Activated CD4-positive, alpha-beta T cell treated with anti-CD3 and anti-CD28 coated beads, Interleukin-2, amount 10 ng/mL, durations not matched to agents 7 days and 5 days (primary cell): ENCODE measurements around the gene MFAP5. TPM values are rescaled to one million over a fixed set of nuclear protein-coding genes. Genes with fewer than 3 reads are reported as not detected.
"Not testable (repeated sequence)": the region's sequence is repeated elsewhere in the genome, so short reads cannot be mapped to it uniquely, and the experiment has no call there.

Experiments used
- CTCF ChIA-PET: fragments of 350-600 bp; sonication (Branson Sonifier 250); formaldehyde crosslinking; loops from one replicate; lab custom pipeline; 2021; ENCODE audit warnings: antibody characterized with exemption; lab: Charles Lee
- POLR2A ChIA-PET: fragments of 350-600 bp; sonication (Branson Sonifier 250); formaldehyde crosslinking; loops from one replicate; lab custom pipeline; 2021; ENCODE audit warnings: antibody characterized with exemption; lab: Charles Lee
- DNase-seq: peaks from one replicate; pipeline ENCODE4 v3.0.0-alpha.2; 2020
- H3K27ac Mint-ChIP-seq: one replicate; pipeline ENCODE4 v1.8.0; 2021; ENCODE audit warnings: mild to moderate bottlenecking, moderate library complexity, mixed read lengths
- H3K27me3 Mint-ChIP-seq: one replicate; pipeline ENCODE4 v1.8.0; 2021; ENCODE audit warnings: mixed read lengths
- H3K36me3 Mint-ChIP-seq: one replicate; pipeline ENCODE4 v1.8.0; 2021; ENCODE audit warnings: low read depth, mixed read lengths
- H3K4me1 Mint-ChIP-seq: one replicate; pipeline ENCODE4 v1.8.0; 2021; ENCODE audit warnings: mixed read lengths
- H3K4me3 Mint-ChIP-seq: one replicate; pipeline ENCODE4 v1.8.0; 2021; ENCODE audit warnings: mild to moderate bottlenecking, moderate library complexity, mixed read lengths
- H3K9me3 Mint-ChIP-seq: one replicate; pipeline ENCODE4 v1.8.0; 2021; ENCODE audit warnings: mixed read lengths
- total RNA-seq, 2 experiments: library from RNA; stranded (reverse); gene quantifications; one replicate each; pipeline ENCODE4 v1.2.3, GENCODE V29; 2021

MFAP5 gene
- total RNA-seq, 2 experiments from 2014 or later: not detected

DNA sequence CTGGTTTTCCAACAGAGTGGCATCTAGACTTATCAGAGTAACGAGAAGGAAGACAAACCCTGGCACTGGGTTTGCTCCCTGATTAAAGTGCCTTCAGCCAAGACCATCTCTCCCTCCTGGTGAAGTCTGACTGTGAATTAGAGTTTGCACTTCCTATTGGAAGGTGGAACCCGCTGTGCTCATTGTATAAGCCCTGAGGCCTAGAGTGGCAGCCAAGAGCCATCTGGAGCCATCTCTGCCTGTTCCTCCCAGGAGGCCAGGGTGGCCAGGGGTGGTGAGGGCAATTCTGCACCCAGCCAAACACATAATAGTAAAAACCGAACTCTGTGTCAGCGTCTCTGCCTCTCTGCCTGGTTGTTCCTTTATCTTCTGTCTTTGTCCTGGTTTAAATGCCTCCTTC is 25.0 kb downstream of the MFAP5 start:
- no peak for DNase-seq
- no peak overlapping the region for H3K27ac Mint-ChIP-seq
- H3K36me3 Mint-ChIP-seq: no peaks in the 10 kb centered on the region
- ChIA-PET CTCF (interaction anchor here (0.9 kb wide), 1 partner anchor 18 kb away, joined by 4 read pairs; no protein-coding TSS in a partner anchor), POLR2A (no interaction called here)
- H3K9me3 Mint-ChIP-seq: no peaks in the 10 kb centered on the region
- H3K4me1 Mint-ChIP-seq: peaks cover 1% of the 10 kb centered on the region
- peaks cover 33% of the 10 kb centered on the region for H3K27me3 Mint-ChIP-seq
- no peak overlapping the region for H3K4me3 Mint-ChIP-seq

DNA sequence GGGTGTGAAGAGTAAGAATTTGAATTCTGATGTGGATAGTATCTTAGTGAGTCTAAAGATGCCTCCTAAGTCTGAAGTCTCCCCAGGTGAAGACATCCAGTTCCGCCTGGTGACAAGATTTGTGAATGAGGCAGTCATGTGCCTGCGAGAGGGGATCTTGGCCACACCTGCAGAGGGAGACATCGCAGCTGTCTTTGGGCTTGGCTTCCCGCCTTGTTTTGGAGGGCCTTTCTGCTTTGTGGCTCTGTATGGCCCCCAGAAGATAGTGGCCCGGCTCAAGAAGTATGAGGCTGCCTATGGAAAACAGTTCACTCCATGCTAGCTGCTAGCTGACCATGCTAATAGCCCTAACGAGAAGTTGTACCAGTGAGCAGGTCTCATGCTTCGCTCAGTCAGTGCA is 25.4 kb downstream of the MFAP5 start:
- Mint-ChIP-seq H3K27me3 (peaks cover 33% of the 10 kb centered on the region), H3K4me3 (no peak overlapping the region), H3K27ac (no peak overlapping the region), H3K36me3 (no peaks in the 10 kb centered on the region), H3K9me3 (no peaks in the 10 kb centered on the region), H3K4me1 (no peaks in the 10 kb centered on the region)
- ChIA-PET POLR2A (no interaction called here), CTCF (no interaction called here)
- DNase-seq: no peak

- peaks cover 33% of the 10 kb centered on the region for H3K27me3 Mint-ChIP-seq
- H3K4me3 Mint-ChIP-seq: no peak overlapping the region
- CTCF ChIA-PET: no interaction called here
- H3K36me3 Mint-ChIP-seq: no peaks in the 10 kb centered on the region
- no peaks in the 10 kb centered on the region for H3K9me3 Mint-ChIP-seq
- DNase-seq: no peak
- no peak overlapping the region for H3K27ac Mint-ChIP-seq
- H3K4me1 Mint-ChIP-seq: no peaks in the 10 kb centered on the region
- POLR2A ChIA-PET: no interaction called here
Measured at GRCh38 chr12:8636581-8636980, 26.0 kb downstream of the MFAP5 start.

GRCh38 chr12:8636007-8636346 is 26.6 kb downstream of the MFAP5 start:
- POLR2A ChIA-PET, H3K4me1 Mint-ChIP-seq, DNase-seq, H3K36me3 Mint-ChIP-seq, H3K4me3 Mint-ChIP-seq, H3K9me3 Mint-ChIP-seq, H3K27ac Mint-ChIP-seq: not testable (repeated sequence)
- CTCF ChIA-PET: interaction anchor here (0.5 kb wide), 1 partner anchor 1212 kb away, joined by 3 read pairs; no protein-coding TSS in a partner anchor
- peaks cover 39% of the 10 kb centered on the region for H3K27me3 Mint-ChIP-seq

GRCh38 chr12:8635342-8636006 is 27.2 kb downstream of the MFAP5 start:
- H3K27ac Mint-ChIP-seq, H3K9me3 Mint-ChIP-seq, H3K4me3 Mint-ChIP-seq, H3K4me1 Mint-ChIP-seq, DNase-seq, POLR2A ChIA-PET, H3K36me3 Mint-ChIP-seq: not testable (repeated sequence)
- CTCF ChIA-PET: interaction anchor here (0.5 kb wide), 1 partner anchor 1211 kb away, joined by 3 read pairs; no protein-coding TSS in a partner anchor
- H3K27me3 Mint-ChIP-seq: peaks cover 44% of the 10 kb centered on the region

DNA sequence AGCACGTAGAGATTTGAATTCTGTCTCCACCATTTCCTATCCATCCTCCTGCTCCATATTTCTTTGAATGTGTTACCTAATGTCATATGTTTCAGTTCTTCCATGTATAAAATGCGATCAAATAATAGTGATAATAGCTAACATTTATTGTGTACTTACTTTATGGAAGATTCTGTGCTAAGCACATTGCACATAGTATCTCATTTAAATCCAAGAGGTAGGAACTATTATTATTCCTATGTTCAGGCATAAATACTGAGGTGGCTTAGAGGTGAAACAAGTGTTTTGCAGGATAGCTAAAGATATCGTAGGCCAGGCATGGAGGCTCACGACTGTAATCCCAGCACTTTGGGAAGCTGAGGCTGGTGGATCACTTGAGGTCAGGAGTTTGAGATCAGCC is 32.5 kb downstream of the MFAP5 start:
- Mint-ChIP-seq H3K36me3 (no peaks in the 10 kb centered on the region), H3K4me1 (no peaks in the 10 kb centered on the region), H3K27ac (no peak overlapping the region), H3K4me3 (no peak overlapping the region), H3K27me3 (peaks cover 32% of the 10 kb centered on the region), H3K9me3 (peaks cover 3% of the 10 kb centered on the region)
- DNase-seq: no peak
- CTCF ChIA-PET: no interaction called here
- POLR2A ChIA-PET: no interaction called here

- peaks cover 3% of the 10 kb centered on the region for H3K9me3 Mint-ChIP-seq
- no peaks in the 10 kb centered on the region for H3K4me1 Mint-ChIP-seq
- DNase-seq: no peak
- peaks cover 30% of the 10 kb centered on the region for H3K27me3 Mint-ChIP-seq
- H3K27ac Mint-ChIP-seq: no peak overlapping the region
- ChIA-PET CTCF (interaction anchor here (1.2 kb wide), 1 partner anchor 86 kb away, joined by 3 read pairs; no protein-coding TSS in a partner anchor), POLR2A (no interaction called here)
- no peak overlapping the region for H3K4me3 Mint-ChIP-seq
- no peaks in the 10 kb centered on the region for H3K36me3 Mint-ChIP-seq
Measured at GRCh38 chr12:8629486-8630033, 33.1 kb downstream of the MFAP5 start.

- Mint-ChIP-seq H3K27me3 (peaks cover 30% of the 10 kb centered on the region), H3K9me3 (peaks cover 3% of the 10 kb centered on the region), H3K4me3 (no peak overlapping the region), H3K36me3 (no peaks in the 10 kb centered on the region), H3K4me1 (no peaks in the 10 kb centered on the region), H3K27ac (no peak overlapping the region)
- POLR2A ChIA-PET: no interaction called here
- CTCF ChIA-PET: interaction anchor here (1.2 to 1.3 kb wide), 2 partner anchors 10 to 85 kb away, joined by 3 to 5 read pairs; no protein-coding TSS in a partner anchor
- DNase-seq: no peak
Measured at GRCh38 chr12:8628731-8629130, 33.9 kb downstream of the MFAP5 start.

GRCh38 chr12:8624750-8625149 is 37.9 kb downstream of the MFAP5 start:
- not testable (repeated sequence) for DNase-seq

DNA sequence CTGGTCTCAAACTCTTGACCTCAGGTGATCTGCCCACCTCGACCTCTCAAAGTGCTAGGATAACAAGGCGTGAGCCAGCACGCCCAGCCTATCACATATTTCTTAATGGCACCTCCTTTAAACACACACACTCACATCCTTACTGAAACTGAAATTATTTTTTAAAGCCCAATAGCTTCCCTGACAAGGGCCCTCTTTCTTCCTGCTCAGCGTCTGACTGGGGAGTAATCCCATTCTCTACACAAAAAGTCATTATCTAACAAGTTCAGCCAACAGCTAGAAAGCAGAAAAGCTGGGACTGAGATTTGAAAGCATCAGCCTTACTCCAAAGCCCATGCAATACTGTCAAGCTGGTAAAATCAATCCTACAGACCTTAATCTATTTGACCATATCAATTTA is 40.0 kb downstream of the MFAP5 start:
- peaks cover 9% of the 10 kb centered on the region for H3K27me3 Mint-ChIP-seq

More at GRCh38 chr12:8624750-8625149, 37.9 kb downstream of the MFAP5 start:
- H3K9me3 Mint-ChIP-seq, POLR2A ChIA-PET, CTCF ChIA-PET, H3K27ac Mint-ChIP-seq, H3K4me1 Mint-ChIP-seq, H3K36me3 Mint-ChIP-seq, H3K4me3 Mint-ChIP-seq: not testable (repeated sequence)
- peaks cover 19% of the 10 kb centered on the region for H3K27me3 Mint-ChIP-seq

GRCh38 chr12:8615206-8615605 is 47.4 kb downstream of the MFAP5 start:
- no peak for DNase-seq
- ChIA-PET CTCF (no interaction called here), POLR2A (no interaction called here)
- no peaks in the 10 kb centered on the region for H3K36me3 Mint-ChIP-seq
- no peaks in the 10 kb centered on the region for H3K9me3 Mint-ChIP-seq
- no peak overlapping the region for H3K27ac Mint-ChIP-seq
- peaks cover 3% of the 10 kb centered on the region for H3K4me1 Mint-ChIP-seq
- peaks cover 1% of the 10 kb centered on the region for H3K27me3 Mint-ChIP-seq
- H3K4me3 Mint-ChIP-seq: no peak overlapping the region

More for the DNA sequence above, 40.0 kb downstream of the MFAP5 start:
- ChIA-PET POLR2A (no interaction called here), CTCF (no interaction called here)
- H3K36me3 Mint-ChIP-seq: no peaks in the 10 kb centered on the region
- peaks cover 6% of the 10 kb centered on the region for H3K4me1 Mint-ChIP-seq
- H3K9me3 Mint-ChIP-seq: no peaks in the 10 kb centered on the region
- H3K27ac Mint-ChIP-seq: no peak overlapping the region
- no peak overlapping the region for H3K4me3 Mint-ChIP-seq
- DNase-seq: no peak

DNA sequence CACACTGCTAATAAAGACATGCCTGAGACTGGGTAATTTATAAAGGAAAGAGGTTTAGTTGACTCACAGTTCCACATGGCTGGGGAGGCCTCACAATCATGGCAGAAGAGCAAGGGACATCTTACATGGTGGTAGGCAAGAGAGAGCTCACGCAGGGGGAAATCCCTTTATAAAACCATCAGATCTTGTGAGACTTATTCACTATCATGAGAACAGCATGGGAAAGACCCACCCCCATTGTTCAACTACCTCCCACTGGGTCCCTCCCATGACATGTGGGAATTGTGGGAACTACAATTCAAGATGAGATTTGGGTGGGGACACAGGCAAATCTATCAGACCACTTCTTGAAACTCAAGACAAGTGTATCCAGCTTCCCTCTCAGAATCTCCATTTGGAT is 48.7 kb downstream of the MFAP5 start:
- CTCF ChIA-PET, H3K27ac Mint-ChIP-seq, H3K9me3 Mint-ChIP-seq, H3K4me1 Mint-ChIP-seq, H3K4me3 Mint-ChIP-seq, H3K27me3 Mint-ChIP-seq, DNase-seq, H3K36me3 Mint-ChIP-seq, POLR2A ChIA-PET: not testable (repeated sequence)

DNA sequence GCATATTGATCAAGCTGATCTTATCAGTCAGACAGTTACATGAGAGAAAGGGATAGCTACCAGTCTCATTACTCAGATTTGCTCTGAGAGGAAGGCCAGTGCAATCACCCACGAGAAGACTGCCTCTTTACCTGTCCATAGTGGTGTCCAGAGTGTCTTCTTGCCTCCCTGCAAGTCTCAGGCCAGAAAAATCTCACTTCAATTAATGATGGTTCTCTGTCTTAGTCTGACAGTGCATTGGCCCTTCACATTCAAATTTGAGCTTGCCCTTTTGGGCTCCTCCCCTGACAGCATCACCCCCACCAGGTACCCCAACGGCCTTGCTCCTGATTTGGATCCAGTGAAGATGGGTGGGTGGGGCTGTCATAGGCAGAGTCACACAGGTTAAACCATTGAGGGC is 50.0 kb downstream of the MFAP5 start, which contains the start of gene AICDA:
Gene AICDA (minus strand): TSS at position 231 of the 400 bp plus-strand sequence. CDS start 92 bp downstream, at position 139.
- no peaks in the 10 kb centered on the region for H3K36me3 Mint-ChIP-seq
- ChIA-PET CTCF (interaction anchor here (0.6 kb wide), 1 partner anchor 37 kb away, joined by 3 read pairs; no protein-coding TSS in a partner anchor), POLR2A (no interaction called here)
- peaks cover 11% of the 10 kb centered on the region for H3K4me1 Mint-ChIP-seq
- H3K27ac Mint-ChIP-seq: no peak within 1 kb of the TSS
- no peak for DNase-seq
- peaks cover 6% of the 10 kb centered on the region for H3K27me3 Mint-ChIP-seq
- H3K9me3 Mint-ChIP-seq: no peaks in the 10 kb centered on the region
- no peak within 1 kb of the TSS for H3K4me3 Mint-ChIP-seq
